SHP77 treated with DMSO at 0.1 percent for 48 hours (cell line): ENCODE data around the gene NOP10.
"Not testable (repeated sequence)": the region's sequence is repeated elsewhere in the genome, so short reads cannot be mapped to it uniquely, and the experiment has no call there.

Source experiments
- DNase-seq: peaks from one replicate; lab custom pipeline; 2025; lab: John Stamatoyannopoulos, UW

Gene NOP10

GRCh38 chr15:34342737-34343575, at the start of gene NOP10, which contains the start of gene NUTM1:
Gene NOP10, minus strand, starts transcription at chr15:34343136. Its CDS starts 63 bp downstream, at chr15:34343073.
Gene NUTM1, plus strand, starts transcription at chr15:34343315. Its CDS starts 382 bp downstream, at chr15:34343697.
- peak; percentile 80 for DNase-seq

- not testable (repeated sequence) for DNase-seq
These were observed 46.7 kb upstream of the NOP10 start for GRCh38 chr15:34389594-34390086.

DNA sequence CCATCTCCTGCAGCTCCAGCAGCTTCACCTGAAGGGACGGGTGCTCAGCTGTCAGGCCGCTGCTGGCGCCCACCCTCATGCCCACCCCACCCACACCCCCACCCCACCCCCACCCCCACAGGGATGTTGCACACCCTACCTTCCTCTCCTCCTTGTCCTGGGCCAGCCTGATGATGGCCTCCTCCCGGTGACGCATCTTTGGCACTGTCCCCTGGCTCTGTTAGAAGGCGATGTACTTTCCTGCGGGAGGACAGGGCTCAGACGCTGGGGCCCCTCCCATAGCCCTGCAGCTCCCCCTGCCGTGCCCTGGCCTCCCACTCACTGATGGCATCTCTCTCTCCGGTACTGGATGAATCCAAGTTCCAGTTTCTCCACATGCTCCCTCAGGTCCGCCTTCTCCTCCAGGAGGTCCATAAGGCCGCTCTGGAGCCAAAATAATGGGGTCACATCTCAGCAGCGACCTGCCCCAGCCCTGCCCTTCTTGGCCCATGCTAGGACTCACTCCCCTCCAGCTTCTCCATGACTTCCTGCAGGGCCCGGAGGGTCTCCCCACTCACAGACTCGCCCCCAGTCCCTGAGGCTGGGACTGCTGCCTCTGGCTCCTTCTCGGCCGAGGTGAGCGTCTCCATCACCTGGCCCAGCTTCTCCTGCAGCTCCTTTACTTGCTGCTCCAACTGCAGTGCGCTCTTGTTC, 39.0 kb upstream of the NOP10 start:
- DNase-seq = not testable (repeated sequence)

DNA sequence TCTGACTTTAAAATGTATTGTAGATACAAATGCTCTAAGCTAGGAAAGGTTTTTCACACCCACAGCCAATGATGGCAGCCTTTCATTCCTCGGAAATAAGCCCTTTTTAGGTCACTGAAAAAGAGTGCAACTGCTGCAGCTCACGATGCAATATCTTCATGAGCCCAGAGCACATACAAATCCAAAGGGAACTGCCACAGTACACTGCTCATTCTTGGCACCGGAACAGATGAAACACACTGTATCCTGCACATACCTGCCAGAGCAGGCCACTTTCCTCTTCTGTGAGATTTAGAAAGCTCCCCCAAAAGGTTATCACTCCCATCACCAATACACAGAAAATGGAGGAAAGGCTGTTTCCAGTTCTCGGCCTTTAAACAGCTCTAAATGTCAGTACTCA, 37.6 kb upstream of the NOP10 start:
- not testable (repeated sequence) for DNase-seq

GRCh38 chr15:34376856-34377255, 33.9 kb upstream of the NOP10 start:
- no peak for DNase-seq

DNA sequence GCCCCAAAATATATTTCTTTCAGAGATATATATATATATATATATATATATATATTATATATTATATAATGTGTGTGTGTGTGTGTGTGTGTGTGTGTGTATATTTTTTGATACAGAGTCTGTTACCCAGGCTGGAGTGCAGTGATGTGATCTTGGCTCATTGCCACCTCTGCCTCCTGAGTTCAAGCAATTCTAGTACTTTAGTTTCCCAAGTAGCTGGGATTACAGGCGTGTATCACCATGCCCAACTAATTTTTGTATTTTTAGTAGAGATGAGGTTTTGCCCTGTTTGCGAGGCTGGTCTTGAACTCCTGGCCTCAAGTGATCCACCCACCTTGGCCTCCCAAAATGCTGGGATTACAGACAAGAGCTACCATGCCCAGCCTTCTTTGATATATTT, 32.6 kb upstream of the NOP10 start:
- not testable (repeated sequence) for DNase-seq

DNA sequence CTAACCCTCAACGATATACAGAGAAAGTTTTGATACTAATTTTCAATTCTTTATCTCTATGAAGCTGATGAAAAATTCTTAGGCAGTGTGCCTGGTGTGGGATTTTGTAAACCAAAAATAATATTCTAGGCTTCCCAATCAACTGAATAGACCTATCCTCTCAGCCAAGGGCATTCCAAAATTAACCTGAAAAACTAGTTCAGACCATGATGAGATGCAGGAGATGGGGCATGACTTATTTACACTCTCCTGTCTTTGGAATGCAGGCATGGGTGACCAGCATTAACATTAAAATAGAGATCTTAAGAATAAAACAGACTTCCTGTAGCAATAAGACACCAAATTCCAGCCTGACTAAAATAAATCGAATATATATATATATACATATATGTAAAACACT, 31.9 kb upstream of the NOP10 start:
- no peak for DNase-seq

DNA sequence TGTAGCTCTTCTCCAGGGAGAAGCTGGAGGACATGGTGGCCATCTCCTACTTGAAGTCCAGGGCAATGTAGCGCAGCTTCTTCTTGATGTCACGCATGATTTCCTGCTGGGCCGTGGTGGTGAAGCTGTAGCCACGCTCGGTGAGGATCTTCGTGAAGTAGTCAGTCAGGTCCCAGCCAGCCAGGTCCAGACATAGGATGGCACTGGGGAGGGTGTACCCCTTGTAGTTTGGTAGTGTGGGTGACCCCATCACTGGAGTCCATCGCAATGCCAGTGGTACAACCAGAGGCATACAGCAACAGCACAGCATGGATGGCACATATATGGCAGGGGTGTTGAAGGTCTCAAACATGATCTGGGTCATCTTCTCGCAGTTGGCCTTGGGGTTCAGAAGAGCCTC, 31.0 kb upstream of the NOP10 start:
- no peak for DNase-seq

GRCh38 chr15:34370643-34371042, 27.7 kb upstream of the NOP10 start:
- DNase-seq = no peak

GRCh38 chr15:34370129-34370528, 27.2 kb upstream of the NOP10 start:
- DNase-seq = no peak

GRCh38 chr15:34367101-34368081, 24.5 kb upstream of the NOP10 start, which contains the start of gene LPCAT4:
Gene LPCAT4, minus strand, starts transcription at chr15:34367196. Its CDS starts 96 bp downstream, at chr15:34367100.
- DNase-seq = peak; percentile 60

DNA sequence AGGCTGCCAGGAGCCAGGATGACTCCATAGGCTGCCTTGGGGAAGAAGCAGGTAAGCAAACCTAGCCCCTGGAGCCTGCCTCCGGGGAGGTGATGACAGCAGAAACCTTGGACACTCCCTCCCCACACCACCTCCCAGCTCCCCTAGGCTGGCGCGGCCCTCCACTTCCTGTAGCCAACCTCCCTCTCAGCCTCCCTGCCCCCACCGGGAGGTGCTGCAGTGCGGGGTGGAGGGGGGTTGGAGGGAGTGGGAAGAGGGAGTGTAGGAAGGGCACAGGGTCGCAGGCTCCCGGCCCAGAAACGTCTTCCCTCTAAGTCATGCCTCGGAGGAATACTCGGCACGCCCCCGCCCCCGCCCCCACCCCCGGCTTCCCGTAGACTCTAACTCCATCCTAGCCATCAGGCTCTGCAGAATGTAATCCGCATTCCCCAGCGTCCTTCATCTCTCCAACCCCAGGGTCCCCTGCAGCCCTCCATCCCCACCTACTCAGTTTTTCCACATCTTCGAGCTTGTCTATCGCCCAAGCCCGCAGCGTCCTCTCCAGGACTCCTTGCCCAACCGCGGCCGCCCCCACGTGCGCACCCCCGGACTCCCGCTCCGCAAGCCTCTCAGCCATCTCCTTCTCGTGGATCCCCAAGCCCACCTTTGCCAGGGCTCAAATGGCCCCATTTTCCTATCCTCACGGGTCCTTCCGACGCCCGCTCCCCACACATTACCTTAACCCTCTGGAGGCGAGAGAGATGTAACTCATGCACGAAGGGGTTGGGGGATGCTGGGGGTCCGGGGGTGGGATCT, 23.5 kb upstream of the NOP10 start:
- peak; percentile 23 for DNase-seq

GRCh38 chr15:34365836-34366235, 22.9 kb upstream of the NOP10 start:
- DNase-seq = no peak

- no peak for DNase-seq
These were observed 22.3 kb upstream of the NOP10 start for GRCh38 chr15:34365091-34365825.

DNA sequence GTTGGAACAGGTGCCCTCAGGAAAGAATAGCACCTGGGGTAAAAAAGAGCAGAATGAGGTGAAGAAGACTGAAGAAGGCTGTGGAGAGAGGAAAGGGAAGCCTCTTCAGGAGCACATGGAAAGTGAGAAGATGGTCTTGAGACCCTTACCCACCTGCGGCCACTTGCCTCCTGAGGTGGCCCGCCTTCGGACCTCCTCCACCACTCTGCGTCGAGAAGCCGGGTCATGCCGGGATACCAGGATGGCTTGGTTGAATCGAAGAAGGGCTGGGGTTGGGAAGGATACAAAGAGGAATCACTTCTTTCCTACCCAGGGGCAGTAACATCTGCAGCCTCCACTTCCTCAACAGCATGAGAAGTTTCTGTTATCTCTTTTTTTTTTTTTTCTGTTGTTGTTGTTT, 21.1 kb upstream of the NOP10 start:
- DNase-seq = no peak

DNA sequence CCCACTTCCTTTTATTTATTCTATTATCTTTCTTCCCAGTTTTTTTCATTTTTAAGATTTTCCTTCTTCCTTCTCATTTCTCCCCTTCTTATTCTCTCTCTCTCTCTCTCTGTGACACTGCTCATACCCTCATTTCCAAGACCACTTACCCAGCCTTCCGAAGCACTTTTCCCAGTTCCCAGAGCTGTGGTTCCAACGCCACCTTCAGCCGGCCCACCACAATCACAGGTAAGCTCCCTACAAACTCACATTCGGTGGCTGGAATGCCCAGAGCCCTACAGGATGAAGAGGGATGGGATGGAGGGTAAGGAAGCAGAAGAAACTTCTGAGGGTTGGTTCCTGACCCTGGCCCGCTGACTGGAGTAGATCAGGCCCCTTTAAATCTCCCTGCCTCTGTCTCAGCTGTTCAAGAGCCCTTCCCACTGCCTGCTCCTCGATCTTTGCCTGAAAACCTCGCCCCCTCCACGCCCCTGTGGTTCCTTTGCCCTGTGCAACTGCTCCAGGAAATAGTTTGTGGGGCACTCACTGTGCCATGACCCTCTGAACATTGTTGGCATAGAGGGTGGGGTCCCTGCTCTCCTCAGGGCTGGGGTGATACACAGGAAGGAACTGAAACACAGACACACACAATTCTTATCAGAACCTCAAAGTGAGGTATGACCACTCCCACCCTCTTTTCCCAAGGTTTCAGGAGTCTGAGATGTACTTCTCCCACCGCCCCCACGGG, 19.3 kb upstream of the NOP10 start:
- no peak for DNase-seq

- no peak for DNase-seq
These were observed 18.3 kb upstream of the NOP10 start for GRCh38 chr15:34361278-34361677.

GRCh38 chr15:34360298-34360697, 17.4 kb upstream of the NOP10 start:
- DNase-seq = no peak

DNA sequence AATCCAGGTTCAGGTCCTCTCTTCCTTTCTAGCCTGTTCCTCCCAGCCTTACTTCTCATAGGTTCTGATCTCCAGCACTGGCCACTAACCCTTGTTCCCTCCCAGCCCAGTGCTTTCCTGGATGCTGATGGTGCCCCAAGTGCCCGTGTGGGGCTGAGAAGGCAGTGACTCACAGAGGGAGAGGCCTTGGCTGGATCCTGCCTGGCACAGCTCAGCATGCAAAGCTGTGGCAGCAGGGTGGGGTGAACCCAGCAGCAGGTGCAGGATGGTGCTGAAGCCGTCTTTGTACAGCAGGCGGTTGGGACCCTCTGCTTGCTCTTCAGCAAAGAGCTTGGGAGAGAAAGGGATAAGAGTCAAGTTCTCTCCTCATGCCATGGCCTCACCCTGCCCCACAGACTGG, 16.5 kb upstream of the NOP10 start:
- DNase-seq = no peak
